GM18873 (cell line): ENCODE results near the gene EIF2B5.
A peak's percentile ranks its signal among the peaks of the same experiment; 100 is the strongest.
"Not testable (repeated sequence)": the region's sequence is repeated elsewhere in the genome, so short reads cannot be mapped to it uniquely, and the experiment has no call there.

Experiments used
- ATAC-seq: cut with Tn5 transposase; IDR thresholded peaks from one replicate; pipeline ENCODE4 v1.9.1; 2021; ENCODE audit warnings: mild to moderate bottlenecking, moderate library complexity, moderate number of reproducible peaks; ENCODE audit not compliant: unreplicated experiment, low FRiP score

Gene EIF2B5

DNA sequence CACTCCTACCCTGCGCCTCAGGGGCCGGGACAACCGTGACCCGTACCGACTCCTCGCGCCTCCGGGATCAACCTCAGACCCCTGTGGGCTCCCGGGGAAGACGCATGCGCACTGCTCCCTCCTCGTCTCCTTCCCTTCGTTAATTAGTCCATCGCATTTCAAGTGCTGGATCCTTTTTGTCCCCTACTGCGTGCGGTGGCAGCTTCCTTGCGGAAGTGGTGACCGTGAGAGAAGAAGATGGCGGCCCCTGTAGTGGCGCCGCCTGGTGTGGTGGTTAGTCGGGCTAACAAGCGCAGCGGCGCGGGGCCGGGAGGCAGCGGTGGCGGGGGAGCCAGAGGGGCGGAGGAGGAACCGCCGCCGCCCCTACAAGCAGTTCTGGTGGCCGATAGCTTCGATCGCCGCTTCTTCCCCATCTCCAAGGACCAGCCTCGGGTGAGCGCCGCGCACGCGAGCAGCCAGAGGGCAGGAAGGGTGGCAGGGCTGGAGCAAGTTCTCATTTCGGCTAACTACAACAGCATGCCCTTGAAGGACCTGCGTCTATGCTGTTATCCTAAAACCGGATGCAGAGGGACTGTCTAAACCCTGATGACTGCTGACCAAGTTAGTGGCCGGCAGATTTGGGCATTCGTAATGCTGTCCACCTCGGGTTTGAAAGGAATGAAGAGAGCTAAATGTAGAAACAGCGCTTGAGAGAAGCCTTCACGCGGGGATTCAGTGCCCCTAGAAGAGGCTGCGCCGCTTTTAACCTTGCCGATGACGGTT lies at the start of gene EIF2B5:
EIF2B5 (plus strand) TSS at position 210 of the 762 bp plus-strand sequence; CDS start at position 238, 28 bp downstream.
- ATAC-seq, result peak; percentile 90

GRCh38 chr3:184085389-184085852 lies 49.7 kb upstream of the EIF2B5 start:
- no peak for ATAC-seq

- no peak for ATAC-seq
Observed at GRCh38 chr3:184092199-184092598, 43.0 kb upstream of the EIF2B5 start.

- ATAC-seq, result no peak
Observed at GRCh38 chr3:184096811-184097383, 38.3 kb upstream of the EIF2B5 start, which contains the start of gene HTR3E. Gene HTR3E (plus strand): TSS chr3:184097064. CDS start chr3:184097530, 466 bp downstream.

GRCh38 chr3:184097556-184097955 lies 37.6 kb upstream of the EIF2B5 start:
- ATAC-seq, result no peak

DNA sequence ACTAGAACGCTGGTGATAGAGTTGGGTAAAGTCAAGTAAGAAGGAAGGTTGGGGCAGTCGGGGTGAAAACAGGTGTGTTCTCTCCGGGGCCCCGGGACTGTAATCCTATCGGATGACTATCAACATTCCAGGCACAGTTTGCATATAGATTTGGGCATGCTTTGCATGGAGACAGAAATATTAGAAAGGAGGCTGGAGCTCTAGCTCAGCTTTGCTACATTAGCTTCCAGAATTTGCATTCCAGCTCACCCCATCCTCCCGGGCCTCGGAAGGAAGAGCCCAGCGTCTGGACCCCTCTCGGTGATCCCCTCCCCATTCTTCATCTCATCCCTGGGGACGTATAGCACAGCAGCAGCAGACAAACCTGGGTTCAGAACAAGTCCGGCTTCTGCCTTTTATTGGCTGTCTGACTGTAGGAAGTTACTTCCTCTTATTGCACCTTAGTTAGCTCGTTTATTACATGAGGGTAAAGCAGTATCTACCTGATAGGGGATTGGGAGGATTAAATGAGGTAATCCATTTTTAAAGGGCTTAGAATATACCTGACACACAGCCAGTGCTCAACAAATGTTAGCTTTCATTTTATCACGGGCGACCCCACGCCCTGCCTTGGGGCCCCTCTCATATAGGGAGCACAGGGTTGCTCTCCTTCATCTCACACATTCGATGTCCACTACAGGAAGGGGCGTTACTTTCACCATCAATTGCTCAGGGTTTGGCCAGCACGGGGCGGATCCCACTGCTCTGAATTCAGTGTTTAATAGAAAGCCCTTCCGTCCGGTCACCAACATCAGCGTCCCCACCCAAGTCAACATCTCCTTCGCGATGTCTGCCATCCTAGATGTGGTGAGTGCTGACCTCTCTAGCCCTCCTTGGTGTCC lies 35.1 kb upstream of the EIF2B5 start:
- no peak for ATAC-seq

DNA sequence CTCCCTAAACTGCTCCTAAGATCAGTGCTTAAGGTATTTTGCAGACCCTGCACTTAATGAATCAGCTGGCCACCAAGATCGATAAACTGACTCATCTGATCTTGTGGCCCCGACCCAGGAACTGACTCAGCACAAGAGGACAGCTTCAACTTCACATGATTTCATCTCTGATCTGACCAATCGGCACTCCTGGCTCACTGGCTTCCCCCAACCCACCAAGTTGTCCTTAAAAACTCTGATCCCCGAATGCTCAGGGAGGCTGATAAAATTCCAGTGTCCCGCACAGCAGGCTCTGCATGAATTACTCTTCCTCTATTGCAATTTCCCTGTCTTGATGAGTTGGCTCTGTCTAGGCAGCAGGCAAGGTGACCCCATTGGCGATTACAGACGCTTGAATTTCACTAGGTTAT lies 24.8 kb upstream of the EIF2B5 start:
- no peak for ATAC-seq

- no peak for ATAC-seq
Observed at GRCh38 chr3:184116017-184116416, 19.1 kb upstream of the EIF2B5 start.

GRCh38 chr3:184117636-184118035 lies 17.5 kb upstream of the EIF2B5 start:
- no peak for ATAC-seq

- ATAC-seq, result not testable (repeated sequence)
Observed at GRCh38 chr3:184121031-184121430, 14.1 kb upstream of the EIF2B5 start.

DNA sequence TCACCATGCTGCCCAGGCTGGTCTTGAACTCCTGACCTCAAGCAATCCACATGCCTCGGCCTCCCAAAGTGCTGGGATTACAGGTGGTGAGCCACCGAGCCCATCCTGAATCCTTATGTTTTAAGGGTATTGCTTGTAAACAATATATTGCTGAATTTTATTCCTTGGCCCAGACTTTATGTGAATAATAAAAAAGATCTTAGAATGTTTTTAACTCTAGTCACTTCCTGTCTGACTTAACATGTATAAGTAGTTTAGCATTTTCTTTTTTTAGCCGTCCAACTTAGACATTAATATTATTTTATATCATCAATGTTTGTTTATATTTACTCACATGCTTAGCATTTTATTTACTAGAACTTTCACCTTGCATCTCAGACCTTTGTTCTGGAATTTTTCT lies 9.2 kb upstream of the EIF2B5 start:
- ATAC-seq, result no peak

DNA sequence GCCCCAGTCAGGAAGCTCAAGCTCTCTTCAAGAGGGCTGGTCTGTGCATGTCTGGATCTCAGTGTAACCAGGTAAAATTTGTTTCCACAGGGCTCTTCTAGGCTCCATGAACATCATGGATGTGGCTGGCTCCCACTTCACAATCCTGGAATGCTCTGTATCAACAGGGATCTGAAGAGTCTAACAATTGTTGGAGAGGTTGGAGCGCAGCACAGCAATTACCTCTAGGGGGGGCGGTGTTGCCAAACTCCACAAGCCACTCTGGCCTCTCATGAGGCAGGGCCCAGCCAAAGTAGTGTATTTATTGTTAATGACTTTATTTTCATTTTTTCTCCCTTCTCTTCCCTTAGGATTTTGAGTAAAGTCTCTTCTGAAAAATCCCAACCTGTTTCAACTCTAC lies 6.1 kb upstream of the EIF2B5 start:
- ATAC-seq, result no peak

DNA sequence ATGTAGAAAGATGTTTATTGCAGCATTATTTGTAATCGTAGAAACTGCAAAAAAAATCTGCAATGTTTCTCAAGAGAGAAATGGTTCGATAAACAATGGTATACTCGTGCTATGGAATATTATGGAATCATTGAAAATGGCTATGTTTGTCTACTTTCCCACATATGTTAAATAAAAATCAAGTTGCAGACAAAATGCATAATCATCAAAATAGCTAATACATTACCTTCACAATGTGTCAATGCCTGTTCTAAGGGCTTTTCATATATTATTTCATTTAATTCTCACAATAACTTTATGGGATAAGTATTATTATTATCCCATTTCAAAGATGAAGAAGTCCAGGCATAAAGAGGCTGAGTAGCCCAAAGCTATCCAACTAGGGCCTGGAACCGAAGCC lies 2.2 kb upstream of the EIF2B5 start:
- ATAC-seq, result no peak

DNA sequence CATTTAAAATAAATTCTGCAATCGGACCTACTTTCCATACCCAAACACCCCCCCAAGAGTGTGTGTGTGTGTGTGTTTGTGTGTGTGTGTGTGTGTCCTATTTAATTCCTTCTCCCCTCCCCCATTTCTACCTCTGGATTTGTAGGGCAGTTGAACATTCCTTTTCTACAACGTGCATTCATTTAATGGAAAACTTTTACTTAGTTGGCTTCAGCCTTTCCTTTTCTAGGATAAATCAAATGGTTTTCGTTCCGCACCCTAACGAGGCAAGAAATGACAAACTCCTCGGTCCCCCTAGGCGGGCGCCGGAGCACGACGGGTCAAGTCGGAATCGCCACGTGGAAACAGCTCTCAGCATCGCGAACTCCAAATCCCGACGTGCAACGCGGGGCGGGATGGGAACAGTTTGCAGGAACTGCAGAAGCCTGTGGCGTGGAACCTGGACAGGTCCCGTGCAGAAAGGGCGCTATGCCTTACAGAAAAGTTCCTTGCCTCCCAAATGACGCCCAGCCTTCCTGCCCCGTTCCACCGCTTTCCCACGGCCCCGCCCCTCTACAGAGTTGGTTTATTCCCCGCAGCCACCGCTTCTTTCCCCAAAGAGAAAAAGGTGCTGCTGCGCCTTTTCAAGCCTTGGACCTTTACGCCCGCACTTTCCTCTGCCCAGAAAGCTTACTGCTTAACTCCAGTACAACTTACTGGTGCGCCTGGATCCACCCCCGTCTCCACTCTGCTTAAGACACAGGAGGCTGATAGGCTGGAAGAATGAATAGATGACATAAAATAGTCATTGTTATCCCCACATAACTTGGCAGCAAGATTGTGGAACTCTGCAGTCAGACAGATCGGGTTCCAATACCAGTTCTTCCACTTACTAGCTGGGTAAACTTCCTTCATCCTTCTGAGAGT lies 1.1 kb upstream of the EIF2B5 start:
- ATAC-seq, result no peak

DNA sequence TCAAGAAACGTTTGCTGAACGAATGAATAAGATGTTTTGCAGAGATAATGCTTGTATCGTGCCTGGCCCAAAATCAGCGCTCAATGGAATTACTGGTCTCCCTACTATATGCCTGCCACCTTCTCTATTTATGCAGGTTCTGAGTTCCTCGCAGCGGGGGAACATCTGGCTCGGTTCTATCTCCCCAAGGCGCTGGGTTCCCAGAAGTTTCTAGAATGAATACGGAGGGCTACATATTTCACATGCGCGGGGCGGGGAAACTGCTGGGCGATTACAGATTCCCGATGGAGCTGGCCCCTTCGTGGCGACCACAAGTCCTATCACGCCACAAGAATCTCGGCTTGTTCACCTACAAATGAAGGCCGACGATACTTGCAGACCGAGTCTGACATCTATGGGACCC lies 411 bp upstream of the EIF2B5 start:
- peak; percentile 4 for ATAC-seq

DNA sequence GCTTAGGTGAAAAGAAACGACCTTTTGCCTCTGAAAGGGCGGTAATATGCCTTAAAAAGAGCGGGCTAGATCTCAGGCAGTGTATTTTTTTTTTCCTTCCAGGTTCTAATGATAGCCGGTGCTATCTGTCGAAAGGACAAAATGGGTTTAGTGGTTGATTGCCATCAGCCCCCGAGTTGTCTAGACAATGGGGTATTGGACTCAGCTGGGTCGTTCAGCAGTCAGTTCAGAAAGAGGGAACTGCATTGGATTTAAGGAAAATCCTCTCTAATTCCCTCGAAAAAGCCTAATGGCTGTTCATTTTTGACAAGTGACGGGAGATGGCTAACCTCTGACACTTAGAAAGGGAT lies 728 bp downstream of the EIF2B5 start:
- ATAC-seq, result no peak

DNA sequence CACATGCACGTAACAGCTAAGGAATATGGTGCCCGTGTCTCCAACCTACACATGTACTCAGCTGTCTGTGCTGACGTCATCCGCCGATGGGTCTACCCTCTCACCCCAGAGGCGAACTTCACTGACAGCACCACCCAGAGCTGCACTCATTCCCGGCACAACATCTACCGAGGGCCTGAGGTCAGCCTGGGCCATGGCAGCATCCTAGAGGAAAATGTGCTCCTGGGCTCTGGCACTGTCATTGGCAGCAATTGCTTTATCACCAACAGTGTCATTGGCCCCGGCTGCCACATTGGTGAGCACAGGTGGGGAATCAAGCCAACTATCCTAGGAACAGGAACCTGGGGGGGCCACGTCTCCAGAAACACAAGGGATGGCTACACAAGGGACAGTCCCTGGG lies 5.3 kb downstream of the EIF2B5 start:
- no peak for ATAC-seq

GRCh38 chr3:184142199-184142598 lies 7.0 kb downstream of the EIF2B5 start:
- no peak for ATAC-seq

GRCh38 chr3:184143327-184143726 lies 8.2 kb downstream of the EIF2B5 start:
- no peak for ATAC-seq

DNA sequence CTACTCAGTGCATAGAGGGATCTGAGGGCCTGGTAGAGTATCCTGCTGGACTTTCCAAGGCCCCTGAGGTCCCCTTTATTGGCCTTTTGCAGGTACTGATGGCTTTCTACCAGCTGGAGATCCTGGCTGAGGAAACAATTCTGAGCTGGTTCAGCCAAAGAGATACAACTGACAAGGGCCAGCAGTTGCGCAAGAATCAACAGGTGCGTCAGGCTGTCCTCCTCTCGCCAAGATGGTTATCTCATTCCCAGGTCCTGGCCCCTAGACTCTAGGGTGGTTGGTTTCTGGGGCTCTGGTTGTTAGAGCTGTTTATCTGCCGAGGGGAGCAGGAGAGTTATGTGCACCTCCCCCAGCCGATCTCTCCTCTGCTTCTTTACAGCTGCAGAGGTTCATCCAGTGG lies 9.3 kb downstream of the EIF2B5 start:
- no peak for ATAC-seq
